Measurements from ENCODE around the gene LDHD.
"Not testable (repeated sequence)": the region's sequence is repeated elsewhere in the genome, so short reads cannot be mapped to it uniquely, and the experiment has no call there.

Gene LDHD

DNA sequence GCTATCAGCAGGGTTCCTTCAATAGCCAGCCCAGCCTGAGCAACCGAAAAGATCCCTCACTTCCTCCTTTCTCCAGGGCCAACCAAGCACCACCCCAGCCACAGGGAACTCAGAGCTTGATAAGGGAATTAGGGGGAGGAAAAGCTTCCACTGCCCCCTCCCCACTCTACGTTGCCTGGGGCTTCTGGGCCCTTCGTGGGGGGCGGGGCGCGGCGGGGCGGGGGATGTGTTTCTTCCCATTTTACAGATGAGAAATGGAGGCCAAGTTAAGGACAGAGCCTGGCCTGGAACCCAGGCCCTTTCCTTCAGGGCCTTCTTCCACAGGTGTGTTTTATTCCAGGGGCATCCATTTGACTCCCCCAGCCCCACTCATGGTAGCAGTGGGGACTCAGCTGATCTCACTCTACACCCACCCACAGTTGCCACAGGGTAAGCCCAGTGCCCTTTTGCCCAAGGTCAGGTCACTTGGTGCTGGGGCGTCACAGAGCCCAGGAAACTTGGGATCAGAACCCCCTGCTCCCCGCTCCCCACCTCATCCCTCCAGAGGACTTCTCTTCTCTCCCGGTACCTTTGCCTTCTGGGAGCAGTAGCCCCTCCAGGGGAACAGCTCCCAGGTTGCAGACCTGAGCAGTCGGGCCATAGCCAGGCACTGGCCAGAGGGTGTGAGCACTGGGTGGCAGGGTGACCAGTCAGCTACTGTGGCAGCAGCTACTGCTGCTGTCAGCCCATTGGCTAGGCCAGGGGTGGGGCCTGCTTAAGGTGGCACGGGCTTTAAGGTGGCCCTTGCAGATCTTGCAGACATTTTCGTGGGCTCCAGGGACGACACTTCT lies at the start of gene LDHD:
Gene LDHD (minus strand): TSS at position 700 of the 830 bp plus-strand sequence. CDS start 60 bp downstream, at position 640.
- DNase-seq (ENCODE audit: low read depth in 3 of 3, low spot score in 1 of 3): no peak

DNA sequence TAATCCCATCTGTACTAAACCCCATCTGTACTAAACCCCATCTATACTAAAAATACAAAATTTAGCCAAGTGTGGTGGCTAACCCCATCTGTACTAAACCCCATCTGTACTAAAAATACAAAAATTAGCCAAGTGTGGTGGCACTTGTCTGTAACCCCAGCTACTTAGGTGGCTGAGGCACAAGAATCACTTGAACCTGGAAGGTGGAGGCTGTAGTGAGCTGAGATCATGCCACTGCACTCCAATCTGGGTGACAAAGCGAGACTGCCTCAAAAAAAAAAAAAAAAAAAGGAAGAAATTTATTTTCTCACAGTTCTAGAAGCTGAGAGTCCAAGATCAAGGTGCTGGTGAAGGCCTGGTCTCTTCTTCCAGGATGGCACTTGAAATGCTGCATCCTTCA lies 43.8 kb upstream of the LDHD start:
- DNase-seq (ENCODE audit: low read depth in 3 of 3, low spot score in 1 of 3): no peak

DNA sequence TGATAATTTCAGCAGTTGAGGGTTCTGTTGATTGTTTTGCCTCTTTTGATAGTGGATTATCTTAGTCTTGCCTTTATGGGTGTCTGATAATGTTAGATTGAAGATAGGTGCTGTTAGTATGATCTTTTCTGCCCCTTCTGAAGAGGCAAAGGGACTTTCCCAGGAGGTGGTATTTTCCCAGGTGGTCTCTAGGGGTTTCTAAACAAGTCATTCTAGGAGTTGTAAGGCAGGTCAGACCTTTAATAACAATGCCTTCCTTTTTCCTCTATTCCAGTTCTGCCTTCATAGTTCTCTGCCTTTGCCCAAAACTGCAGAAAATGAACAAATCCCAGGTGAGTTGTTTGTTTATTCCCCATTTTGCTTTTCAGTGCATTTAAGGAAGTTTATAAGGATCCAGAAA lies 36.1 kb upstream of the LDHD start:
- no peak for DNase-seq (ENCODE audit: low read depth in 3 of 3, low spot score in 1 of 3)

DNA sequence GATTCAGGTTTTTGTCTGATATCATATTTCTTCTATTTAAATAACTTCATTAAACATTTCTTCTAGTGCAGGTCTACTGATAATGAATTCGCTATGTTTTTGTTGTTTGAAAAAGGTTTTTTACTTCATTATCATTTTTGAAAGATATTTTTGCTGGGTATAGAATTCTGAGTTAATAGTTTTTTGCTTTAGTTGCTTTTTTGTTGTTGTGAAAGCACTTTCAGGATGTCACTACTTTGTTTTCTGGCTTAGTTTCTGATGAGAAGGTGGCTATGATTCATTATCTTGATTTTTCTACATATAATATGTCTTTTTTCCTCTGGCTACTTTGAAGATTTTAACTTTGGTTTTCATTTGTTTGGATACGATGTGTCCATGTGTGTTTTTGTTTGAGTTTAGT lies 35.2 kb upstream of the LDHD start:
- no peak for DNase-seq (ENCODE audit: low read depth in 3 of 3, low spot score in 1 of 3)

DNA sequence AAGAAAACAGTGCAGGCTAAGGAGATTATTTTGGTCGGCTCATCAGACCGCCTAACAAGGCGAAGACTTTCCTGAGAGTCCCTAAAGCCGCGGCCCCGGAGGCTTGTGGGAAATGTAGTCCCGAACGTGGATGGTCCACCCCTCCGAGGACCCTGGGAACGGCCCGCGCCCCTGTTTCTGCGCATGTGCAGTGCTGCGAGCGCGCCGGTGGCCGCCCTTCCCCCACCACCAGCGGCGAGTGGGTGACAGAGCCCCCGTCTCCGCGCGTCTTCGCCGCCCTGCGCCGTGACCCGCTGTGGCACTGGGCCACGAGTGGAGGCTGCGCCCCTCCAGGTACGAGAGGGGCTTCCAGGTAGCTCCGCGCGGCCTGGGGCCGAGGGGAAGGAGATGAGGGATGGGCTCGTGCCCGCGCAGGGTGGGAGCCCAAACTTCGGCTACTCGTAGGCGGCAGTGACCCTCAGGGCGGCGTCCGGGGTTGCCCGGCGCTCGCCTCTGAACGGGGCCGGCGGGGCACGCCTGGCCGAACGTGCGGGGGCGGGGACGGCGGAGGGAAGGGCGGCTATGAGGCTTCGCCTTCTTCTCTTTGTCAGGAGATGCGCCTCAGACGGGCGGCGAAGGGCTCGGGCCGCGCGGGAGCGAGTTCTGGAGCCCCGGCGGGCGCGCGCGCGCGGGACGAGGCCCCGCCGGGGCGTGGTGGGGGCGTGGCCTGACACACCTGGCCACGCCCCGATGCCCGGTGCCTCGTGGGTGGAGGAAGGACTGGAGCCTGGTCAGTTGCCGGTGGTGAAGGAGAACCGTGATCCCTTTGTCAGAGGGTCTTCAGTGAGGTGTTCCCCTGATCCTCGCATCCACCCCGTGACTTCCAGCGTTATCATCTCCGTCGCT lies 32.0 kb upstream of the LDHD start, which contains the start of gene ZFP1:
Gene ZFP1 (plus strand): TSS at position 214 of the 885 bp plus-strand sequence. CDS start 4,428 bp downstream, outside the sequence.
- peak; percentile 81 to 91 (median 87) for DNase-seq (ENCODE audit: low read depth in 3 of 3, low spot score in 1 of 3)

DNA sequence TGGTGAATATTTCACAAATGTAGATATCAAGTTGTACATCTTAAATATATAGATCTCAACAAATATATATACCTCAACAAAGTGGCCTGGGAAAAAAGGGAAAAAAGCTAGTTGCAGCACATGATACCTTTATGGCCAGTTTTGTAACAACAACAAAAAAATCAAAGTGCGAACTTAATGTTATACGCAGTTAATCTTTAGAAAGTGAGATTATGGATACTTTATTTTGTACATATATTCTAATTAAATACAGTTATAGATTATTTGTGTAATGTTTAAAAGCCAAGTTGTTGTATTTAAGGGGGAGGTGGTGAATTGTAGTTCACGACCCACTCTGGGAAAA lies 31.4 kb upstream of the LDHD start:
- DNase-seq (ENCODE audit: low read depth in 3 of 3, low spot score in 1 of 3): no peak

DNA sequence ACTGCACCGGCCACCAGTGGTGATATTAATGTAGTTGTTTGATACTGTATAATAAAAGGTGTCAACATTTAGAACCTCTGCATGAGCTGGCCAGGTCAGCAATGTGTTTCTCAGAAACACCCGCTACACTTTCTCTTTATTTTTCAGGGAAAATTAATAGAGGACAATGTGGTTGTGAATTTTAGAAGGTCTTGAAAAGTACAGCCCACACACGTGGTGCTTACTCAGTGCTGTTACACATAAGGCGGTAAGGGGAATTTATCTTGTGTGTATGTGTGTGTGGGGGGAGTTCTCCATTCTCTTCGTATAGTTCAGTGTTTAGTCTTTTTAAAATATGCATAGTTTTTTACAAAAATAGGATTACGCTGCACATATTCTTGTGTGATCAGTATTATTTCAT lies 27.4 kb upstream of the LDHD start:
- DNase-seq (ENCODE audit: low read depth in 3 of 3, low spot score in 1 of 3): no peak

DNA sequence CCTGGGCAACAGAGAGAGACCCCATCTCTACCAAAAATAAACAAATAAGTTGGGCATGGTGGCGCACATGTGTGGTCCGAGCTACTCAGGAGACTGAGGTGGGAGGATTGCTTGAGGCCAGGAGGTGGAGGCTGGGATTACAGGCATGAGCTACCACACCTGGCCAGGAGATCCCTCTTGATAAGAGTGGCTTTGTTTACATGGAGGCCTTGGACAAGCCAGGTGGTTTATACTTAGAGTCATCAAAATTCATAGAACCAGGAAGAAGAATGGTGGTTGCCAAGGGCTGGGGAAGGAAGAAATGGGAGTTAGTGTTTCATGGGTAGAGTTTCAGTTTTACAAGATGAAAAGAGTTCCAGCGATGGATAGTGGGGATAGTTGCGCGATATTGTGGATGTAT lies 22.9 kb upstream of the LDHD start:
- no peak for DNase-seq (ENCODE audit: low read depth in 3 of 3, low spot score in 1 of 3)

DNA sequence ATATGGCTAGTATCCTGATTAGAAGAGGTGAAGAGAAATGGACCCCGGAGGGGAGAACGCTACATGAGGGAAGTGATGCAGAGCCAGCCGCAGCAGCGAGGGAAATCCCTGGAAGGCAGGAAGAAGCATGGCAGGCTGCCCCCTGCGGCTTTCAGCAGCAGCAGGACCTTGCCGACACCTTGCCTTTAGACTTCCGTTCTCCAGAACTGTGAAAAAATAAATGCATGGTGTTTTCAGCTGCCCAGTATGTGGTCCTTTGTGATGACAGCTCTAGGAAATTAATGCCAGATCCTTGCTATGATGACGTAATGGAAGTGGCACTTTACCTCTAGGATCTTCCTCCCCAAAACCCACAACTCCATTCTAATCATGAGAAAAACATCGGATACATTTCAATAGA lies 22.1 kb upstream of the LDHD start:
- DNase-seq (ENCODE audit: low read depth in 3 of 3, low spot score in 1 of 3): no peak

DNA sequence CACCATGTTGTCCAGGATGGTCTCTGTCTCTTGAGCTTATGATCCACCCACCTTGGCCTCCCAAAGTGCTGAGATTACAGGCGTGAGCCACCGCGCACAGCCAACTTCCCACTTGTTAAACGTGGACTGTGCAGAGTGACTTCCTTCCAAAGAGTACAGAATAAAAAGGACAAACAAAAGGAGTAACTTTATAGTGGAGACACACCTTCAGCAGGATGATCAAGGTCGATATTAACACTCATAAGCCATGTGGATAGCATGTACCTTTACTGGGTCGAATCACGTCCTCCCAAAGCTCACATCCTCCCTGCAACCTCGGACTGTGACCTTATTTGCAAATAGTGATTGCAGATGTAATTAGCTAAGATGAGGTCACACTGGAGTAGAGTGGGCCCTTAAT lies 21.7 kb upstream of the LDHD start:
- DNase-seq (ENCODE audit: low read depth in 3 of 3, low spot score in 1 of 3): no peak

DNA sequence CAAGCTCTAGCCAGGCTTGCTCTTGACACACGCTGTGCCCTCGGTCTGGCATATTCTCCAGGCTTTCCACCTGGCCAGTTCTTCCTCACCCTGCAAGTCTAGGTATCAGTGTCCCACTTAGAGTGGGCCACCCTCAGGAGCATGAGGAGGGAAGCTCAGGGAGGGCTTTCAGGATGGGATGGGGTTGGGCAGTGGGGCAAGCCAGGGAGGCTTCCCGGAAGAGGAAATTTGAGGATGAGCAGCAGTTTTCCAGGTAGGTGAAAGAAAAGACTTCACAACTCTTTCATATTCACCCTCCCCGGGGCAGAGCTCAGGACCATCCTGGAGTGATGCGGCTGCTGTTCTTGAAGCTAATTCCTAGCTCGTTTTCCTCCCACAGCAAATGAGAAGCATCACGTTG lies 14.5 kb upstream of the LDHD start:
- no peak for DNase-seq (ENCODE audit: low read depth in 3 of 3, low spot score in 1 of 3)

DNA sequence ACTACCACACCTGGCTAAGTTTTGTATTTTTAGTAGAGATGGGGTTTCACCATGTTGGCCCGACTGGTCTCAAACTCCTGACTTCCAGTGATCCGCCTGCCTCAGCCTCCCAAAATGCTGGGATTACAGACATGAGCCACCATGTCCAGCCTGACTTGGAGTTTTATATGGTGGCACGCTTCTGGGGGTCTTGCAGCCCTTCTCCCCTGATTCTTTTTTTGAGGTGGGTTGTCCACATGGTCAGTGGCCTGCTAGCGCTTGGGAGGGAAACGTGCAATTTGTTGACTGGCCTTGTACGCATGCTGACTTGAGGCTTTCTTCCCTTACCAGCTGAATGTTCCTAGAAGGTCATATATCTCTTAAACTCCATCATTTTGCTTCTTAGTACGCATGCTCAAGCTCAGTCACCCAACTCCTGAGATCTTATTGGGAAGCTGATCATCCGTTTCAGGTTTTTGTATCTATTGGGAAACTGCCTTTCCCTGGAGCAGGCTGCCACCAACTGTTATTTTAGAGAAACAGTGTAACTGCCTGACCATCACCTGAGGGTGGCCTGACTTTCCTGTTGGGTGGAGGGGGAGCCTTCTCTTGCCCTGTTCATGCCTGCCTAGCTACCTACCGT lies 13.7 kb upstream of the LDHD start:
- no peak for DNase-seq (ENCODE audit: low read depth in 3 of 3, low spot score in 1 of 3)

DNA sequence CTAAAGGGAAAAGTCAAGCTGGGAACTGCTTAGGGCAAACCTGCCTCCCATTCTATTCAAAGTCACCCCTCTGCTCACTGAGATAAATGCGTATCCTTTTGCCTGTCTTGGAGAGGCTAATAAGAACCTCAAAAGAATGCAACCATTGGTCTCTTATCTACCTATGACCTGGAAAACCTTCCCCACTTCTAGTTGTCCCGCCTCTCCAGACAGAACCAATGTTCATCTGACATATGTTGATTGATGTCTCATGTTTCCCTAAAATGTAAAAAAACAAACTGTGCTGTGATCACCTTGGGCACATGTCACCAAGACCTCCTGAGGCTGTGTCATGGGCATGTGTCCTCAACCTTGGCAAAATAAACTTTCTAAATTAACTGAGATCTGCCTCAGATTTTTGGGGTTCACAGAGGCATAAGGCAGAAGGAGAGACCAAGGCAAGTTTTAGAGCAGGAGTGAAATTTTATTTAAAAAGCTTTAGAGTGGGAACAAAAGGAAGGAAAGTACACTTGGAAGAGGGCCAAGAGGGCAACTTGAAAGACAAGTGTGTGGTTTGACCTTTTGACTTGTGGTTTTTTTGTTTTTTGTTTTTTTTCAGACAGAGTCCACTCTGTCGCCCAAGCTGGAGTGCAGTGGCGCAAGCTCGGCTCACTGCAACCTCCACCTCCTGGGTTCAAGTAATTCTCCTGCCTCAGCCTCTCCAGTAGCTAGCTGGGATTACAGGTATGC lies 13.0 kb upstream of the LDHD start:
- DNase-seq (ENCODE audit: low read depth in 3 of 3, low spot score in 1 of 3): not testable (repeated sequence)

DNA sequence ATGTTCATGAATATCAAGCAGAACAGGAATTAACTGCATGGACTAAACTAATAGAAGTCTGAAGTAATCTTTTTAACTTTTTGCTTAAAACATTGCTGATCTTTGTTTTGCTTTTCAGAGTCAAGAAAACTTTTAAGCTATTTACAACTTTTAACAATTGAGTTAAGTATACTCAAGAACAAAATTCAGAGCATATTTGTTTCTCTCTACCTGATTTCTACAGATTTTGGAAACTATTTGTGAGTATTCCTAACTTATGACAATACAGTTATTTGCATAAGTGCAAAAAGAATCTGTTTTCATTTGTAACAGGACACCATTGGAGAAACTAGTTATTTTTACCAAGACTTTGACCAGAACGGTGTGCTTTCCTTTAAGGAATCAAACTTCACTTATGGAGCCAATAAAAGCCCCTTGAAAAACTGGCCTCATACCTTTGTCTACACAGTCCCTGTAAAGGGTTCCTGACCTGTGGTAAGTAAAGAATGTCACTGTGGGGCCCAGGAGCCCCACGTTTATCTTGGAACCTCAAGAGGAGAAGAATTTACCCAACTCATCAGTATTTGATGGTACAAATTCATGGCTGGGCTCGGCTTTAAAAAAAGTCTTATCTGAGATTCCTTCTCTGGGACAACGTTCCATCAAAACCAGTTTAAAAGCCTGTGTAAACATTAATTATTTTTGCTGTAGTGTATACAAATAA lies 11.3 kb upstream of the LDHD start:
- no peak for DNase-seq (ENCODE audit: low read depth in 3 of 3, low spot score in 1 of 3)

DNA sequence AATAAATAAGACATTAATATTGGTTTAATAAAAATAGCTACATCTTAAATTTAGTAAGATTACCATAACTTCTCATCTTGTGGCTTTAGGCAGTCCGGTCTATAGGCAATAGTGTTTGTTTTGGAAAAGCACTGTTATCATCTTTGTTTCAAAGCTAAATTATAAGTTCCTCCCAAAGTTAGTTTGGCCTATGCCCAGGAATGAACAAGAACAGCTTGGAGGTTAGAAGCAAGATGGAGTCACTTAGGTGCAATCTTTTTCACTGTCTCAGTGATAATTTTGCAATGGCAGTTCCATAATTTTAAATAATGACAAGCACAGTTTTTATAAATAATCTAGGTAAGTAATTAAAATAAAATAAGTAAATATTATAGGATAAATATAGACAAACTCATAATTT lies 6.0 kb upstream of the LDHD start:
- no peak for DNase-seq (ENCODE audit: low read depth in 3 of 3, low spot score in 1 of 3)

DNA sequence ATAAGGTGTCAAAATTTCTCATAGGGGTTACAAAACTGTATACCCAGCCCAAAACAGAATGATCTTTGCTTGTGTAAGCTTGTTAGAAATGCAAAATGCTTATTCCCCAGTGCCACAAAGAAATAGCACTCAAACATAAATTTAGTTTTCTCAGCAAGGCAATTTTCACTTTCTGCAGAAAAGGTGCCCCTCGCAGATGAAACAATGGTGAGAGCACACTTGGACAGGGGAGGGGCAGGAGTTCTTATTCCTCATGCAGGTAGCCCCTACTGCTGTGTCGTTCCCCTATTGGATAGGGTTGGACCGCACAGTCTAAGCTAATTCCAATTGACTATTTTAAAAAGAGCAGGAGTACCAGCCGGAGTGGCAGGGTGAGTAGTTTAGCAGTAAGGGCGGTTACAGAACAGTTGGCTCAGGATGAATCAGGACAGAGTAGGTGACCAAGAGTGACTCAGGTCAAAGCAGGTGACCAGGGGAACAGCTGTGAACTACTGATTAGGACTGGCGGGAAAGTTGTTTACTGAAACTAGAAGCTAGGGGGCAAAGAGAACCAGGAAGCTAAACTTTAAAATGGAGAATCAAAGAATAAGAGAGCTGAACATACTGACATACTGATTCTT lies 5.5 kb upstream of the LDHD start:
- no peak for DNase-seq (ENCODE audit: low read depth in 3 of 3, low spot score in 1 of 3)

DNA sequence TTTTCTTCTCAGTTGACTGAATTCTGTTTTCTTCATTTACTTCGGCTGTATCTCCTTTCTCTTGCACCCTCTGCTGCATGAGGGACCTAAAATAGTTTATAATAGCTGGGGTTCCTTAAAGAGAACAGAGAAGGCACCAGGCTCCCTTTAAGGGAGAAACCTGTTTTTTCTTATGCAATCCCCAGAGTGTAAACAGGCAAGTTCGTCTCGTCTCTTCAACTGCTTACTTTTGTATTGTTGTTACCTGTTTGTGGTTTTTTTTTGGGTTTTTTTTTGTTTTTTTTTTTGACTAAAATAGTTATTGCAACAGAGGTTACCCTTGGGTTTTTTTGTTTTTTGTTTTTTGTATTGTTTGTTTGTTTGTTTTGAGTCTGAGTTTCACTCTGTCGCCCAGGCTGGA lies 3.7 kb upstream of the LDHD start:
- no peak for DNase-seq (ENCODE audit: low read depth in 3 of 3, low spot score in 1 of 3)

DNA sequence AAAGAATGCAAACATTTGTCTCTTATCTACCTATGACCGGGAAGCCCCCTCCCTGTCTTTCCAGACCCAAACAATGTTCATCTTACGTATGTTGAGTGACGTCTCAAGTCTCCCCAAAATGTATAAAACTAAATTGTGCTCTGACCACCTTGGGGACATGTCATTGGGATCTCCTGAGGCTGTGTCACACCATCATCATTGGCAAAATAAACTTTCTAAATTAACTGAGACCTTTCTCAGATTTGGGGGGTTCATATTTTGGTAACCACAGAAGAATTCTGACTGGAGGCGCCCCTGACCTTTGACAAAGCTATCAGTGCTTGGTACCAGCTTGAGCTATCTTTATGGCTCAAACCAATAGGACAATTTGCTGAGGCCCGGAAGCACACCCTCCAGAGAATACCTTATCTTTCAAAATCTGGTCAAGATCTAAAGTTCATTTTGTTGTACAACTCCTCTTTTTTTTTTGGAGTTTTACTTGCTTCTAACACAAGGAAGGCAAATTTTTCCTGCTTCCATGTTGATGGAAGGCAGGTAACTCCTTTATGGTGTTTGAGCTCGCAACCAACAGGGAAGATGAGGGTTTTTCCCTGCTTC lies 2.5 kb upstream of the LDHD start:
- no peak for DNase-seq (ENCODE audit: low read depth in 3 of 3, low spot score in 1 of 3)

DNA sequence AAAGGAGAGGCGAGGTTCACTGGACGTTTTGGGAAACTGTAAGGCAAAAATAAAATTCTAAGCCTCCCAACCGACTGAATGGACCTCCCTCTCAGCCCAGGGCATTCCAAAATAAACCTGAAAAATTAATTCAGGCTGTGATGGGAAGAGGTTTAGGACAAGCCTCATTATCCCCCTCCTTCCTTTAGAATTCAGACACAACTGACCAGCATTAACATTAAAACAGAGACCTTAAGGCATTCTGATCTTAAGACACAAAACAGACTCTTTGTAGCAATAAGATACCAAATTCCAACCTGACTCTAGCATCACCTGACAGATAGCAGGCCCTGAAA lies 298 bp upstream of the LDHD start:
- DNase-seq (ENCODE audit: low read depth in 3 of 3, low spot score in 1 of 3): no peak
